ENCODE results near the gene MAX.
"Not testable (repeated sequence)": the region's sequence is repeated elsewhere in the genome, so short reads cannot be mapped to it uniquely, and the experiment has no call there.

Gene MAX

GRCh38 chr14:65103150-65103760 lies 938 bp upstream of the MAX start:
- DNase-seq (ENCODE audit: low read depth): peak; percentile 24

GRCh38 chr14:65101631-65102440 lies 481 bp downstream of the MAX start:
- no peak for DNase-seq (ENCODE audit: low read depth)

- DNase-seq (ENCODE audit: low read depth): peak; percentile 10
Measured at GRCh38 chr14:65100922-65101541, 1.3 kb downstream of the MAX start.

GRCh38 chr14:65098586-65098985 lies 3.7 kb downstream of the MAX start:
- DNase-seq (ENCODE audit: low read depth): peak; percentile 60

- DNase-seq (ENCODE audit: low read depth): peak; percentile 60
Measured at GRCh38 chr14:65096323-65097089, 5.8 kb downstream of the MAX start.

- peak; percentile 89 for DNase-seq (ENCODE audit: low read depth)
Measured at GRCh38 chr14:65095633-65096205, 6.6 kb downstream of the MAX start.

GRCh38 chr14:65092349-65092748 lies 10.0 kb downstream of the MAX start:
- DNase-seq (ENCODE audit: low read depth): no peak

- not testable (repeated sequence) for DNase-seq (ENCODE audit: low read depth)
Measured at GRCh38 chr14:65087835-65088234, 14.5 kb downstream of the MAX start.

- not testable (repeated sequence) for DNase-seq (ENCODE audit: low read depth)
Measured at GRCh38 chr14:65086686-65087085, 15.6 kb downstream of the MAX start.

- no peak for DNase-seq (ENCODE audit: low read depth)
Measured at GRCh38 chr14:65084554-65085505, 17.5 kb downstream of the MAX start.

GRCh38 chr14:65082930-65083329 lies 19.4 kb downstream of the MAX start:
- no peak for DNase-seq (ENCODE audit: low read depth)

- peak; percentile 36 for DNase-seq (ENCODE audit: low read depth)
Measured at GRCh38 chr14:65080960-65081747, 21.2 kb downstream of the MAX start.

GRCh38 chr14:65079768-65080167 lies 22.5 kb downstream of the MAX start:
- peak; percentile 8 for DNase-seq (ENCODE audit: low read depth)

- no peak for DNase-seq (ENCODE audit: low read depth)
Measured at GRCh38 chr14:65079201-65079600, 23.1 kb downstream of the MAX start.

- DNase-seq (ENCODE audit: low read depth): no peak
Measured at GRCh38 chr14:65077318-65077717, 25.0 kb downstream of the MAX start.

GRCh38 chr14:65075628-65076325 lies 26.5 kb downstream of the MAX start:
- DNase-seq (ENCODE audit: low read depth): no peak

GRCh38 chr14:65074449-65075150 lies 27.7 kb downstream of the MAX start:
- peak; percentile 11 for DNase-seq (ENCODE audit: low read depth)

GRCh38 chr14:65073605-65074201 lies 28.6 kb downstream of the MAX start:
- no peak for DNase-seq (ENCODE audit: low read depth)
